Breast epithelium (tissue), 3 donors: ENCODE measurements around the gene DOCK3.

Experiments
- POLR2A ChIP-seq: fragments of 450-650 bp; IDR thresholded peaks from one replicate; pipeline ENCODE4 v1.6.1; 2016; ENCODE audit warnings: antibody characterized with exemption, mild to moderate bottlenecking, moderate library complexity
- POLR2AphosphoS5 ChIP-seq, 3 donors: sonication (generic); formaldehyde crosslinking; IDR thresholded peaks; one replicate each; pipeline ENCODE4 v1.6.1; 2017; ENCODE audit warnings: antibody characterized with exemption in 3 of 3
- TF ChIP-seq, protein P1 (sequence below), 3 donors: fragments of 450-650 bp; IDR thresholded peaks; one replicate each; pipeline ENCODE4 v1.5.1; 2016 to 2017; ENCODE audit warnings: antibody characterized with exemption in 3 of 3, mild to moderate bottlenecking in 3 of 3, moderate library complexity in 3 of 3

DNA sequence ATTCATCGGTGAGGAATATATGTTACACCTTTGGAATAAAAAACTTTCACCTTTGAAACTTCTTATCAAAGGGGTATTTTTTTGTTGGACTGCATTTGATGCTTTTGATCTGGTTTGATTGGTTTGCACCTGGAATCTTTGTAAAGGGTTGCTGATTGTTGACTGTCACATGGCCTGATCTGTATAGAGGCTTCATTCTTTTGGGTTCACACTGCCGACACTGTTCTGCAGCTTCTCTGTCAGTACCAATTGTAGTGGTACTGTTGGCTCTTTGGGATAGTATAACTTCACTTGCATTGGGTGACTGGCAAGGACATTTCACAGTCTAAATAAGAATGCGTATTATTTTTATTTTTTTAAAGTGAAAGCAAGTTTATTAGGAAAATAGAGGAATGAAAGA, 155.7 kb downstream of the DOCK3 start:
- TF ChIP-seq, protein P1, sequence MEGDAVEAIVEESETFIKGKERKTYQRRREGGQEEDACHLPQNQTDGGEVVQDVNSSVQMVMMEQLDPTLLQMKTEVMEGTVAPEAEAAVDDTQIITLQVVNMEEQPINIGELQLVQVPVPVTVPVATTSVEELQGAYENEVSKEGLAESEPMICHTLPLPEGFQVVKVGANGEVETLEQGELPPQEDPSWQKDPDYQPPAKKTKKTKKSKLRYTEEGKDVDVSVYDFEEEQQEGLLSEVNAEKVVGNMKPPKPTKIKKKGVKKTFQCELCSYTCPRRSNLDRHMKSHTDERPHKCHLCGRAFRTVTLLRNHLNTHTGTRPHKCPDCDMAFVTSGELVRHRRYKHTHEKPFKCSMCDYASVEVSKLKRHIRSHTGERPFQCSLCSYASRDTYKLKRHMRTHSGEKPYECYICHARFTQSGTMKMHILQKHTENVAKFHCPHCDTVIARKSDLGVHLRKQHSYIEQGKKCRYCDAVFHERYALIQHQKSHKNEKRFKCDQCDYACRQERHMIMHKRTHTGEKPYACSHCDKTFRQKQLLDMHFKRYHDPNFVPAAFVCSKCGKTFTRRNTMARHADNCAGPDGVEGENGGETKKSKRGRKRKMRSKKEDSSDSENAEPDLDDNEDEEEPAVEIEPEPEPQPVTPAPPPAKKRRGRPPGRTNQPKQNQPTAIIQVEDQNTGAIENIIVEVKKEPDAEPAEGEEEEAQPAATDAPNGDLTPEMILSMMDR (IDR thresholded peaks at IDR 0.05): no peak
- TF ChIP-seq POLR2A (no peak), POLR2AphosphoS5 (IDR thresholded peaks at IDR 0.05) (no peak)
